Adrenal gland (tissue), 5 donors: ENCODE data around the gene DROSHA.

Experiments
- CTCF ChIP-seq, 6 experiments: fragments of 450-650 bp in 4 of 6; fragments of 200-600 bp in 2 of 6; sonication (generic) in 1 of 6; IDR thresholded peaks; 1 replicate in 5 of 6; 2 replicates in 1 of 6; pipeline versions ENCODE4 v1.5.1 to v1.8.0; 2016 to 2021; ENCODE audit warnings: antibody characterized with exemption in 6 of 6, mild to moderate bottlenecking in 2 of 6, moderate library complexity in 1 of 6
- POLR2A ChIP-seq, 2 donors: fragments of 450-650 bp; IDR thresholded peaks; one replicate each; pipeline ENCODE4 v1.6.1; 2017; ENCODE audit warnings: antibody characterized with exemption in 2 of 2, mild to moderate bottlenecking in 2 of 2, moderate library complexity in 1 of 2
- donor health status: DM: no; HTN: no; CAD: no.

GRCh38 chr5:31408814-31409213, 123.1 kb downstream of the DROSHA start:
- TF ChIP-seq POLR2A (IDR thresholded peaks at IDR 0.05) (no peak), CTCF (IDR thresholded peaks at IDR 0.05) (no peak)
